Measurements from ENCODE around the gene PDE4B. TPM values are rescaled to one million over a fixed set of nuclear protein-coding genes. Genes with fewer than 3 reads are reported as not detected.

Gene PDE4B
- total and polyA plus RNA-seq, 10 of the 15 experiments (the other 5 are each of a cell fraction or from before 2014, with no cell fraction given): 3.0 to 13.2 (median 5.7) TPM

GRCh38 chr1:65821386-65821785, 28.7 kb downstream of the PDE4B start:
- ATAC-seq (no peak), FAIRE-seq (no peak), DNase-seq (ENCODE audit: low read depth, low spot score) (no peak)
- no peak overlapping the region for H3K27ac ChIP-seq (ENCODE audit: control insufficient read depth, insufficient read depth)
- H2AFZ ChIP-seq (ENCODE audit: control insufficient read depth, low read depth, low read length): no peak overlapping the region
- no peak overlapping the region for H3K4me2 ChIP-seq (ENCODE audit: control insufficient read depth, insufficient read depth)
- ChIA-PET RAD21 (ENCODE audit: unreplicated experiment) (no interaction called here), SMC1A (ENCODE audit: uncharacterized antibody, unreplicated experiment) (no interaction called here), POLR2A (no interaction called here), CTCF (no interaction called here)
- intact Hi-C loops (cut with micrococcal nuclease; ENCODE audit: unreplicated experiment) (no loop called here), in situ Hi-C loops (cut with MboI) (no loop called here)
- H3K27me3 ChIP-seq (replicated peaks in 1 of 2; ENCODE audit: control insufficient read depth in 2 of 2, insufficient read depth in 2 of 2, low read length in 1 of 2): no peaks in the 10 kb centered on the region
- H3K4me1 ChIP-seq (ENCODE audit: control insufficient read depth, insufficient read depth, low read length): no peaks in the 10 kb centered on the region
- no peak overlapping the region for H3K9ac ChIP-seq (ENCODE audit: control insufficient read depth, insufficient read depth, low read length)
- H3K79me2 ChIP-seq (ENCODE audit: control insufficient read depth, insufficient read depth, low read length): no peaks in the 10 kb centered on the region
- no peak overlapping the region for H3K4me3 ChIP-seq
- no peaks in the 10 kb centered on the region for H4K20me1 ChIP-seq (ENCODE audit: control insufficient read depth, insufficient read depth)
- BruUV-seq (replicated peaks): no TSS peak
- no peaks in the 10 kb centered on the region for H3K9me3 ChIP-seq (replicated peaks; ENCODE audit: control insufficient read depth, insufficient read depth, low read length)
- H3K36me3 ChIP-seq (ENCODE audit: control insufficient read depth in 2 of 2, insufficient read depth in 2 of 2, low read length in 1 of 2): no peaks in the 10 kb centered on the region
- TF ChIP-seq MEF2A (IDR thresholded peaks at IDR 0.05; ENCODE audit: insufficient read depth, low read depth, low read length) (no peak), ESRRA (IDR thresholded peaks at IDR 0.05; ENCODE audit: low read length) (no peak), BCLAF1 (IDR thresholded peaks at IDR 0.05) (no peak), TARDBP (IDR thresholded peaks at IDR 0.05; ENCODE audit: borderline replicate concordance) (no peak), ASH2L (IDR thresholded peaks at IDR 0.05; ENCODE audit: borderline replicate concordance, low read depth) (no peak), NRF1 (conservative IDR thresholded peaks at IDR 0.05; ENCODE audit: low read depth, low read length) (no peak), ZBTB40 (IDR thresholded peaks at IDR 0.05; ENCODE audit: borderline replicate concordance) (no peak), E4F1 (IDR thresholded peaks at IDR 0.05; ENCODE audit: borderline replicate concordance, partially characterized antibody) (no peak), BHLHE40 (IDR thresholded peaks at IDR 0.05; ENCODE audit: borderline replicate concordance in 1 of 2, low read depth in 2 of 2, low read length in 1 of 2) (no peak), NR2F1 (conservative IDR thresholded peaks at IDR 0.05) (no peak), RB1 (IDR thresholded peaks at IDR 0.05; ENCODE audit: borderline replicate concordance) (no peak), POLR2A (IDR thresholded peaks at IDR 0.05; ENCODE audit: low read depth, low read length) (no peak), EED (IDR thresholded peaks at IDR 0.05; ENCODE audit: low read depth) (no peak)

Data from GM12878 (cell line).